MM.1S (cell line): ENCODE data around the gene NXPE1.

Experiments used
- DNase-seq: peaks from one replicate; pipeline ENCODE4 v3.0.0-alpha.2; 2015
- H2AFZ ChIP-seq: fragments of 300-600 bp; sonication (generic); 2 replicates; pipeline ENCODE4 v1.6.0; 2016; ENCODE audit warnings: antibody characterized with exemption, low read length
- H3F3A ChIP-seq: fragments of 300-600 bp; sonication (generic); 2 replicates; pipeline ENCODE4 v1.6.1; 2016; ENCODE audit warnings: mild to moderate bottlenecking, antibody characterized with exemption, low read length, moderate library complexity, mixed read lengths; ENCODE audit not compliant: insufficient read depth
- H3K27ac ChIP-seq: fragments of 300-600 bp; sonication (generic); 2 replicates; pipeline ENCODE4 v1.5.1; 2016; ENCODE audit warnings: mild to moderate bottlenecking, low read length
- H3K27me3 ChIP-seq: fragments of 300-600 bp; sonication (generic); replicated peaks from 2 replicates; pipeline ENCODE4 v1.6.0; 2016; ENCODE audit warnings: low read length; ENCODE audit not compliant: insufficient read depth
- H3K36me3 ChIP-seq: fragments of 300-600 bp; sonication (generic); replicated peaks from 2 replicates; pipeline ENCODE4 v1.6.1; 2016; ENCODE audit warnings: mild to moderate bottlenecking, low read length, mixed read lengths; ENCODE audit not compliant: insufficient read depth
- H3K4me1 ChIP-seq: fragments of 300-600 bp; sonication (generic); 2 replicates; pipeline ENCODE4 v1.6.1; 2016; ENCODE audit warnings: low read length, mixed read lengths
- H3K4me2 ChIP-seq: fragments of 300-600 bp; sonication (generic); 2 replicates; pipeline ENCODE4 v1.6.0; 2016; ENCODE audit warnings: low read depth, low read length
- H3K4me3 ChIP-seq: fragments of 300-600 bp; sonication (generic); 2 replicates; pipeline ENCODE4 v1.5.1; 2016; ENCODE audit warnings: low read length, mixed read lengths
- H3K79me2 ChIP-seq: fragments of 300-600 bp; sonication (generic); 2 replicates; pipeline ENCODE4 v1.6.1; 2016; ENCODE audit warnings: mixed run types, low read length, mixed read lengths
- H3K9ac ChIP-seq: fragments of 300-600 bp; sonication (generic); 2 replicates; pipeline ENCODE4 v1.6.1; 2016; ENCODE audit warnings: low read length, mixed read lengths
- H3K9me2 ChIP-seq: fragments of 300-600 bp; sonication (generic); replicated peaks from 2 replicates; pipeline ENCODE4 v1.6.1; 2016; ENCODE audit warnings: mild to moderate bottlenecking, low read length, mixed read lengths; ENCODE audit not compliant: insufficient read depth
- H3K9me3 ChIP-seq: fragments of 300-600 bp; sonication (generic); replicated peaks from 2 replicates; pipeline ENCODE4 v1.6.1; 2016; ENCODE audit warnings: mild to moderate bottlenecking, low read length, mixed read lengths; ENCODE audit not compliant: insufficient read depth
- H4K20me1 ChIP-seq: fragments of 300-600 bp; sonication (generic); 2 replicates; pipeline ENCODE4 v1.6.1; 2016; ENCODE audit warnings: mild to moderate bottlenecking, low read length, moderate library complexity, mixed read lengths; ENCODE audit not compliant: insufficient read depth
- EZH2 ChIP-seq: fragments of 300-600 bp; sonication (generic); optimal IDR thresholded peaks from 2 replicates; pipeline ENCODE3; 2017; ENCODE audit warnings: low read depth, mild to moderate bottlenecking, antibody characterized with exemption, low read length, mixed read lengths
- EZH2phosphoT487 ChIP-seq: fragments of 300-600 bp; sonication (generic); IDR thresholded peaks from 2 replicates; pipeline ENCODE4 v1.6.1; 2018; ENCODE audit warnings: antibody characterized with exemption, low read length
- TF ChIP-seq, protein P1 (sequence below): fragments of 300-600 bp; sonication (generic); IDR thresholded peaks from 2 replicates; pipeline ENCODE4 v1.5.1; 2016; ENCODE audit warnings: antibody characterized with exemption, low read length, mixed read lengths

The NXPE1 gene

DNA sequence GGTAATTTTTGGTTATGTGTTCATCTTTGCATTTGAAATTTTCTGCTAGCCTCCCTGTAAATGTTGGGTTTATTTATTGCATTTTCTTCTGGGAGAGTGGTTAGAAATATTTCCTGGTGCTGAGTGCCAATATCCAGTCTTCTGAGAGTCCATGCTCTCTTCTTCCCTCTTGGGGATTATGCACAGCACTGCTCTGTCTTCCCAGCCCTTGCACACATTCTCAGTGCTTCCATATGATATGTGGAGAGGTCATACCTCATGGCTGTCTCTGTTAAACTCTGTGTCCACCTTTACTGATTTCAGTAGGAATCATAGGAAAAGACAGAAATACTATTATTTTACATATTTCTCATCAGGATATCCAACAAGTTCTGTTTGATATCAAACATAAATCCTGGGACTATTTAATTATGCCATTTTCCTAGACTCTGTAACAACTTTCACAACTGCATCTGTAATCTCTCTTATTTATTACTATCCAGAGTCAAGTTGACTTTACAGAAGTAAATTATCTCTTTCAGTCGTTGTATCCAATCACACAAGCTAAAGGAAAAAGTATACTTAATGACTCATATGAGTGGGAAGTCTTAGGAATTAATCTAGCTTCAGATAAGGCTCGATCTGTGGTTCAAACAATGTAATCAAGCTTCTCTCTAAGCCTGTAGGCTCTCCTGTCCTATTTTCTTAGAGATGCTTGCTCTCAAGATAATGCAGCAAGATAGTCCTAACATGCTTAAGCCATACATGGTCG, 2.7 kb upstream of the NXPE1 start:
- H3K9me2 ChIP-seq: no peaks in the 10 kb centered on the region
- H3K4me2 ChIP-seq: no peak overlapping the region
- no peak overlapping the region for H3K4me3 ChIP-seq
- no peaks in the 10 kb centered on the region for H3K4me1 ChIP-seq
- TF ChIP-seq, protein P1, sequence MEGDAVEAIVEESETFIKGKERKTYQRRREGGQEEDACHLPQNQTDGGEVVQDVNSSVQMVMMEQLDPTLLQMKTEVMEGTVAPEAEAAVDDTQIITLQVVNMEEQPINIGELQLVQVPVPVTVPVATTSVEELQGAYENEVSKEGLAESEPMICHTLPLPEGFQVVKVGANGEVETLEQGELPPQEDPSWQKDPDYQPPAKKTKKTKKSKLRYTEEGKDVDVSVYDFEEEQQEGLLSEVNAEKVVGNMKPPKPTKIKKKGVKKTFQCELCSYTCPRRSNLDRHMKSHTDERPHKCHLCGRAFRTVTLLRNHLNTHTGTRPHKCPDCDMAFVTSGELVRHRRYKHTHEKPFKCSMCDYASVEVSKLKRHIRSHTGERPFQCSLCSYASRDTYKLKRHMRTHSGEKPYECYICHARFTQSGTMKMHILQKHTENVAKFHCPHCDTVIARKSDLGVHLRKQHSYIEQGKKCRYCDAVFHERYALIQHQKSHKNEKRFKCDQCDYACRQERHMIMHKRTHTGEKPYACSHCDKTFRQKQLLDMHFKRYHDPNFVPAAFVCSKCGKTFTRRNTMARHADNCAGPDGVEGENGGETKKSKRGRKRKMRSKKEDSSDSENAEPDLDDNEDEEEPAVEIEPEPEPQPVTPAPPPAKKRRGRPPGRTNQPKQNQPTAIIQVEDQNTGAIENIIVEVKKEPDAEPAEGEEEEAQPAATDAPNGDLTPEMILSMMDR: no peak
- DNase-seq: no peak
- H3F3A ChIP-seq: no peaks in the 10 kb centered on the region
- no peaks in the 10 kb centered on the region for H3K79me2 ChIP-seq
- no peaks in the 10 kb centered on the region for H4K20me1 ChIP-seq
- H2AFZ ChIP-seq: no peak overlapping the region
- no peak overlapping the region for H3K9ac ChIP-seq
- no peaks in the 10 kb centered on the region for H3K27me3 ChIP-seq
- H3K27ac ChIP-seq: no peak overlapping the region
- no peaks in the 10 kb centered on the region for H3K9me3 ChIP-seq
- H3K36me3 ChIP-seq: no peaks in the 10 kb centered on the region

- TF ChIP-seq EZH2phosphoT487 (no peak), EZH2 (no peak)
- TF ChIP-seq, protein P1: no peak
- no peaks in the 10 kb centered on the region for H3K36me3 ChIP-seq
- H3K27me3 ChIP-seq: no peaks in the 10 kb centered on the region
- H3K9me3 ChIP-seq: no peaks in the 10 kb centered on the region
- H3K4me3 ChIP-seq: no peak overlapping the region
- no peak overlapping the region for H2AFZ ChIP-seq
- H3K79me2 ChIP-seq: no peaks in the 10 kb centered on the region
- H3K4me1 ChIP-seq: no peaks in the 10 kb centered on the region
- H3K9ac ChIP-seq: no peak overlapping the region
- no peaks in the 10 kb centered on the region for H4K20me1 ChIP-seq
- no peak overlapping the region for H3K4me2 ChIP-seq
- no peaks in the 10 kb centered on the region for H3F3A ChIP-seq
- H3K27ac ChIP-seq: no peak overlapping the region
- H3K9me2 ChIP-seq: no peaks in the 10 kb centered on the region
- DNase-seq: no peak
Measured at GRCh38 chr11:114556135-114556534, 3.5 kb downstream of the NXPE1 start.

- no peaks in the 10 kb centered on the region for H3K36me3 ChIP-seq
- H4K20me1 ChIP-seq: no peaks in the 10 kb centered on the region
- H3K9me3 ChIP-seq: no peaks in the 10 kb centered on the region
- H2AFZ ChIP-seq: no peak overlapping the region
- H3K4me3 ChIP-seq: no peak overlapping the region
- H3K9me2 ChIP-seq: no peaks in the 10 kb centered on the region
- no peak overlapping the region for H3K9ac ChIP-seq
- H3K27me3 ChIP-seq: no peaks in the 10 kb centered on the region
- TF ChIP-seq EZH2 (no peak), EZH2phosphoT487 (no peak)
- no peaks in the 10 kb centered on the region for H3K4me1 ChIP-seq
- no peak for DNase-seq
- no peaks in the 10 kb centered on the region for H3K79me2 ChIP-seq
- H3F3A ChIP-seq: no peaks in the 10 kb centered on the region
- no peak overlapping the region for H3K4me2 ChIP-seq
- no peak overlapping the region for H3K27ac ChIP-seq
Measured at GRCh38 chr11:114553642-114554041, 6.0 kb downstream of the NXPE1 start.

GRCh38 chr11:114551060-114551459, 8.6 kb downstream of the NXPE1 start:
- Histone ChIP-seq H4K20me1 (no peaks in the 10 kb centered on the region), H3K27me3 (no peaks in the 10 kb centered on the region), H3K9me2 (no peaks in the 10 kb centered on the region), H3K4me1 (no peaks in the 10 kb centered on the region), H3K4me2 (no peak overlapping the region), H3K4me3 (no peak overlapping the region), H3K27ac (no peak overlapping the region), H3K36me3 (no peaks in the 10 kb centered on the region), H3K79me2 (no peaks in the 10 kb centered on the region), H3F3A (no peaks in the 10 kb centered on the region), H3K9ac (no peak overlapping the region), H2AFZ (no peak overlapping the region), H3K9me3 (no peaks in the 10 kb centered on the region)
- TF ChIP-seq EZH2 (no peak), EZH2phosphoT487 (no peak)
- TF ChIP-seq, protein P1: no peak
- DNase-seq: no peak
